ENCODE results near the gene MTRF1.

- TF ChIP-seq CTCF (conservative IDR thresholded peaks at IDR 0.05; ENCODE audit: low read depth, low read length) (no peak), POLR2A (IDR thresholded peaks at IDR 0.05; ENCODE audit: low read depth, low read length) (no peak), CHD1 (IDR thresholded peaks at IDR 0.05; ENCODE audit: low read depth, low read length) (no peak), RCOR1 (IDR thresholded peaks at IDR 0.05; ENCODE audit: insufficient replicate concordance, low read length) (no peak), USF2 (IDR thresholded peaks at IDR 0.05; ENCODE audit: low read depth, low read length) (no peak), SMC3 (IDR thresholded peaks at IDR 0.05; ENCODE audit: low read depth, low read length) (no peak), RAD21 (IDR thresholded peaks at IDR 0.05; ENCODE audit: low read length) (no peak), MXI1 (IDR thresholded peaks at IDR 0.05; ENCODE audit: borderline replicate concordance, low read depth, low read length) (no peak)
Measured at GRCh38 chr13:41212881-41213280, 50.5 kb downstream of the MTRF1 start.

All from IMR-90 (cell line).